K562 (cell line): ENCODE data around the gene CNTD1. TPM values are rescaled to one million over a fixed set of nuclear protein-coding genes. Genes with fewer than 3 reads are reported as not detected.

Experiments
- ATAC-seq: fragments of 200-7000 bp; cut with Tn5 transposase; 3 replicates; pipeline ENCODE4 v1.9.1; 2020; ENCODE audit warnings: moderate library complexity
- BruUV-seq: library from RNA; stranded (reverse); fragments of 400-500 nt; replicated peaks from 2 replicates; lab custom pipeline; 2021; lab: Mats Ljungman, UMichigan
- CTCF ChIA-PET: fragments of 300-600 bp; formaldehyde crosslinking; extraction: SDS; loops from one replicate; lab custom pipeline; 2021; ENCODE audit warnings: low intra/inter-chr PET ratio; lab: Yijun Ruan, JAX
- POLR2A ChIA-PET: fragments of 300-600, 350-650 bp; sonication (Branson Sonifier 250); formaldehyde crosslinking; extraction: SDS; loops from one replicate; lab custom pipeline; 2021; ENCODE audit warnings: antibody characterized with exemption, inconsistent platforms; lab: Yijun Ruan, JAX
- DNase-seq, 4 experiments: peaks; one replicate each; pipeline versions ENCODE4 v3.0.0 to v3.0.0-alpha.2; 2011 to 2018; ENCODE audit warnings: low spot score in 3 of 4, mixed read lengths in 3 of 4; ENCODE audit errors: extremely low read depth in 1 of 4
- FAIRE-seq: peaks from 2 replicates; lab custom pipeline; 2011; peaks lifted over from hg19 to GRCh38; lab: Jason Lieb, UNC
- H2AFZ ChIP-seq: 2 replicates; pipeline ENCODE4 v1.6.0; 2011; ENCODE audit warnings: low read depth, low read length, control low read depth, inconsistent platforms
- H3K27ac ChIP-seq: fragments of 200-600 bp; 3 replicates; pipeline ENCODE4 v1.8.0; 2011; ENCODE audit warnings: low read depth, mild to moderate bottlenecking, control low read depth, inconsistent platforms, low read length, moderate library complexity, mixed read lengths; ENCODE audit errors: extremely low read depth
- H3K27me3 ChIP-seq, 2 experiments: fragments of 300-600 bp in 1 of 2; 2 replicates in 1 of 2; 3 replicates in 1 of 2; pipeline versions ENCODE4 v1.6.0 to v1.8.0; 2011; ENCODE audit warnings: inconsistent platforms in 2 of 2, low read length in 2 of 2, mild to moderate bottlenecking in 1 of 2, mixed read lengths in 1 of 2, moderate library complexity in 1 of 2; ENCODE audit not compliant: control insufficient read depth in 2 of 2, insufficient read depth in 2 of 2
- H3K36me3 ChIP-seq: fragments of 300-600 bp; 3 replicates; pipeline ENCODE4 v1.8.0; 2011; ENCODE audit warnings: mild to moderate bottlenecking, low read length, inconsistent platforms; ENCODE audit not compliant: control insufficient read depth, insufficient read depth
- H3K4me1 ChIP-seq, 2 experiments: fragments of 200-600 bp in 1 of 2; replicated peaks in 1 of 2; 2 replicates in 1 of 2; 3 replicates in 1 of 2; pipeline versions ENCODE4 v1.5.1 to v1.8.0; 2011; ENCODE audit warnings: inconsistent platforms in 2 of 2, low read length in 2 of 2, mild to moderate bottlenecking in 1 of 2, mixed read lengths in 1 of 2, moderate library complexity in 1 of 2; ENCODE audit not compliant: control insufficient read depth in 2 of 2, insufficient read depth in 2 of 2
- H3K4me2 ChIP-seq: 2 replicates; pipeline ENCODE4 v1.6.1; 2011; ENCODE audit warnings: low read length, control low read depth, inconsistent platforms, mixed read lengths; ENCODE audit not compliant: insufficient read depth
- H3K4me3 ChIP-seq: fragments of 200-600 bp; sonication (generic), shearing (Covaris generic); 2 replicates; pipeline ENCODE4 v1.5.1; 2016; ENCODE audit warnings: control low read depth, inconsistent platforms
- H3K79me2 ChIP-seq: fragments of 200-600 bp; 3 replicates; pipeline ENCODE4 v1.8.0; 2011; ENCODE audit warnings: low read length, inconsistent platforms; ENCODE audit not compliant: control insufficient read depth, insufficient read depth
- H3K9ac ChIP-seq, 2 experiments: 2 replicates each; pipeline versions ENCODE4 v1.6.0 to v1.6.1; 2011; ENCODE audit warnings: low read depth in 2 of 2, low read length in 2 of 2, control low read depth in 1 of 2, inconsistent platforms in 1 of 2, mild to moderate bottlenecking in 1 of 2, mixed read lengths in 1 of 2; ENCODE audit not compliant: insufficient read depth in 1 of 2
- H3K9me1 ChIP-seq: one replicate; pipeline ENCODE4 v1.6.0; 2011; ENCODE audit warnings: inconsistent platforms, mild to moderate bottlenecking, low read length, moderate library complexity; ENCODE audit not compliant: control insufficient read depth, insufficient read depth
- H3K9me3 ChIP-seq: replicated peaks from 2 replicates; pipeline ENCODE4 v1.5.1; 2011; ENCODE audit warnings: low read depth, low read length, inconsistent platforms; ENCODE audit not compliant: control insufficient read depth, insufficient read depth
- H4K20me1 ChIP-seq: replicated peaks from 2 replicates; pipeline ENCODE4 v1.6.1; 2011; ENCODE audit warnings: low read length, inconsistent platforms, mixed read lengths; ENCODE audit not compliant: control insufficient read depth, insufficient read depth
- CEBPZ ChIP-seq: fragments of 150-350 bp; IDR thresholded peaks from 2 replicates; pipeline ENCODE4 v1.6.1; 2014; ENCODE audit warnings: low read depth, mild to moderate bottlenecking, low read length, borderline replicate concordance
- FIP1L1 ChIP-seq: fragments of 200-400 bp; formaldehyde crosslinking; IDR thresholded peaks from 2 replicates; pipeline ENCODE4 v1.6.1; 2018; ENCODE audit warnings: mild to moderate bottlenecking, low read depth, low read length; ENCODE audit not compliant: poor library complexity, severe bottlenecking
- POLR2G ChIP-seq: fragments of 200-400 bp; formaldehyde crosslinking; IDR thresholded peaks from 2 replicates; pipeline ENCODE4 v1.6.1; 2017; ENCODE audit warnings: low read depth, mild to moderate bottlenecking, antibody characterized with exemption, low read length, moderate library complexity
- RBFOX2 ChIP-seq: fragments of 200-400 bp; formaldehyde crosslinking; IDR thresholded peaks from 2 replicates; pipeline ENCODE4 v1.6.1; 2017; ENCODE audit warnings: low read depth, mild to moderate bottlenecking, low read length, moderate library complexity
- WGBS: fragments of 100-300 bp; shearing (Covaris generic); methylation state at CpG from one replicate; pipeline ENCODE4 v1.1.6; 2016; ENCODE audit warnings: low coverage, mixed read lengths; ENCODE audit not compliant: insufficient coverage; ENCODE audit errors: missing lambda C conversion rate; 5-methylcytosine and 5-hydroxymethylcytosine counted together
- in situ Hi-C: fragments of 300-500 bp; cut with MboI; formaldehyde crosslinking; loops from 4 replicates; pipeline ENCODE4 v1.15.0; 2018; ENCODE audit warnings: inconsistent platforms, mixed read lengths
- intact Hi-C: fragments of 100-400 bp; cut with micrococcal nuclease; formaldehyde crosslinking; loops from 2 replicates; pipeline ENCODE4 v1.14.2; 2022
- polyA plus RNA-seq, 8 experiments: library from polyadenylated mRNA; depleted of rRNA in 4 of 8; stranded (reverse) in 5 of 8; unstranded in 3 of 8; fragments of >200 nt; fragmentation: Nextera tagmentation in 2 of 8; fragmentation: Illumina TruSeq in 1 of 8; extraction: Ambion mirVana in 2 of 8; extraction: Trizol in 1 of 8; gene quantifications; 2 replicates each; pipeline versions ENCODE4 v1.2.1 to v1.2.3, GENCODE V29; 2011 to 2014; ENCODE audit warnings: inconsistent platforms in 1 of 8, missing spikeins in 1 of 8
- total RNA-seq, 7 experiments: library from RNA; depleted of rRNA in 6 of 7; stranded (reverse); fragments of >200 nt in 6 of 7; fragmentation: Illumina TruSeq in 2 of 7; extraction: Trizol in 2 of 7; gene quantifications; 2 replicates each; pipeline versions ENCODE4 v1.2.1 to v1.2.3, GENCODE V29; 2011 to 2021; ENCODE audit warnings: low replicate concordance in 1 of 7

Gene CNTD1
- total and polyA plus RNA-seq, 9 of the 15 experiments (the other 6 are each of a cell fraction or from before 2014, with no cell fraction given) = 0.12 to 0.86 (median 0.41) TPM; not detected in 1

- no peak overlapping the region for H3K4me2 ChIP-seq
- CTCF ChIA-PET = interaction anchor here (0.5 kb wide), 1 partner anchor 55 kb away, joined by 3 read pairs; no protein-coding TSS in a partner anchor
Measured at GRCh38 chr17:42784811-42785592, 13.7 kb upstream of the CNTD1 start.

More at GRCh38 chr17:42784811-42785592, 13.7 kb upstream of the CNTD1 start:
- H3K9me1 ChIP-seq = no peaks in the 10 kb centered on the region
- 94% methylated on average over 27 of the region's 52 CpGs for WGBS
- no peaks in the 10 kb centered on the region for H3K27me3 ChIP-seq
- H3K4me1 ChIP-seq = peaks cover 11 to 62% of the 10 kb centered on the region in 2 experiments; a peak in 4 of 5 replicates
- no peaks in the 10 kb centered on the region for H3K9me3 ChIP-seq
- TF ChIP-seq POLR2G = peak; percentile 60; the same call in 1 of the 2 replicates
- peak; percentile 40 for TF ChIP-seq FIP1L1
- TF ChIP-seq RBFOX2 = peak; percentile 30; the same call in 1 of the 2 replicates
- no peak for TF ChIP-seq CEBPZ
- in situ Hi-C loops (no loop called here), intact Hi-C loops (no loop called here)
- H3K4me3 ChIP-seq = no peak overlapping the region
- no peak overlapping the region for H3K27ac ChIP-seq
- H2AFZ ChIP-seq = no peak overlapping the region
- POLR2A ChIA-PET = no interaction called here
- H3K9ac ChIP-seq = no peak overlapping the region
- H3K36me3 ChIP-seq = peaks cover 71% of the 10 kb centered on the region
- DNase-seq = no peak
- ATAC-seq = no peak
- peaks cover 33% of the 10 kb centered on the region for H3K79me2 ChIP-seq
- FAIRE-seq = no peak
- BruUV-seq = no TSS peak
- no peaks in the 10 kb centered on the region for H4K20me1 ChIP-seq
